SK-N-SH treated with all-trans-retinoic acid at 6 μM for 48 hours (cell line): ENCODE data around the gene ALDH8A1.
A peak's percentile ranks its signal among the peaks of the same experiment; 100 is the strongest.

Experiments used
- ATAC-seq: fragments of 200-7000 bp; cut with Tn5 transposase; 3 replicates; pipeline ENCODE4 v1.9.1; 2020; ENCODE audit warnings: mild to moderate bottlenecking, moderate library complexity
- ESRRG ChIP-seq: fragments of 250-450 bp; sonication (Bioruptor Pico); IDR thresholded peaks from 2 replicates; pipeline ENCODE4 v1.6.1; 2021; ENCODE audit warnings: mild to moderate bottlenecking
- GLIS3 ChIP-seq: fragments of 250-450 bp; sonication (Bioruptor Pico); IDR thresholded peaks from 2 replicates; pipeline ENCODE4 v1.5.0; 2020; ENCODE audit warnings: mild to moderate bottlenecking, moderate library complexity
- ISL1 ChIP-seq: fragments of 250-450 bp; sonication (Bioruptor Pico); IDR thresholded peaks from 2 replicates; pipeline ENCODE4 v2.1.2; 2022; ENCODE audit warnings: mild to moderate bottlenecking, moderate library complexity
- OSR1 ChIP-seq: fragments of 250-450 bp; sonication (Bioruptor Pico); IDR thresholded peaks from 2 replicates; pipeline ENCODE4 v1.8.0; 2022; ENCODE audit warnings: moderate library complexity, mild to moderate bottlenecking, inconsistent platforms
- PPARA ChIP-seq: fragments of 250-450 bp; sonication (Bioruptor Pico); IDR thresholded peaks from 2 replicates; pipeline ENCODE4 v1.5.0; 2020; ENCODE audit warnings: mild to moderate bottlenecking, borderline replicate concordance
- SNAI2 ChIP-seq: fragments of 250-450 bp; sonication (Bioruptor Pico); IDR thresholded peaks from 2 replicates; pipeline ENCODE4 v1.5.0; 2020; ENCODE audit warnings: mild to moderate bottlenecking, moderate library complexity
- TCF4 ChIP-seq: fragments of 250-450 bp; sonication (Bioruptor Pico); IDR thresholded peaks from 2 replicates; pipeline ENCODE4 v1.8.0; 2021; ENCODE audit warnings: mild to moderate bottlenecking, moderate library complexity, borderline replicate concordance
- TOX ChIP-seq: fragments of 250-450 bp; sonication (Bioruptor Pico); IDR thresholded peaks from 2 replicates; pipeline ENCODE4 v1.8.0; 2021; ENCODE audit warnings: mild to moderate bottlenecking, moderate library complexity, borderline replicate concordance
- ZC3H10 ChIP-seq: fragments of 250-450 bp; sonication (Bioruptor Pico); IDR thresholded peaks from 2 replicates; pipeline ENCODE4 v1.5.1; 2021; ENCODE audit warnings: mild to moderate bottlenecking, moderate library complexity
- ZFP3 ChIP-seq: fragments of 250-450 bp; sonication (Bioruptor Pico); IDR thresholded peaks from 2 replicates; pipeline ENCODE4 v1.5.0; 2020; ENCODE audit warnings: mild to moderate bottlenecking, moderate library complexity
- ZFP30 ChIP-seq: fragments of 450-650 bp; formaldehyde crosslinking; IDR thresholded peaks from 2 replicates; pipeline ENCODE4 v1.5.0; 2022; ENCODE audit warnings: mild to moderate bottlenecking, moderate library complexity
- ZNF565 ChIP-seq: fragments of 450-650 bp; formaldehyde crosslinking; conservative IDR thresholded peaks from 2 replicates; pipeline ENCODE4 v1.5.0; 2020; ENCODE audit warnings: low read depth, mild to moderate bottlenecking, moderate library complexity
- ZNF70 ChIP-seq: fragments of 450-650 bp; formaldehyde crosslinking; IDR thresholded peaks from 2 replicates; pipeline ENCODE4 v1.5.0; 2020; ENCODE audit warnings: mild to moderate bottlenecking, moderate library complexity
- ZNF8 ChIP-seq: fragments of 450-650 bp; formaldehyde crosslinking; IDR thresholded peaks from 2 replicates; pipeline ENCODE4 v1.5.0; 2020; ENCODE audit warnings: mild to moderate bottlenecking, moderate library complexity
- TF ChIP-seq, protein P1 (sequence below): fragments of 250-450 bp; sonication (Bioruptor Pico); IDR thresholded peaks from 2 replicates; pipeline ENCODE4 v1.8.0; 2020; ENCODE audit warnings: mild to moderate bottlenecking, moderate library complexity, borderline replicate concordance
- TF ChIP-seq, protein P2 (sequence below): fragments of 250-450 bp; sonication (Bioruptor Pico); IDR thresholded peaks from 2 replicates; pipeline ENCODE4 v1.8.0; 2021; ENCODE audit warnings: low read depth, mild to moderate bottlenecking, moderate library complexity, borderline replicate concordance
- TF ChIP-seq, protein P3 (sequence below): fragments of 250-450 bp; sonication (Bioruptor Pico); IDR thresholded peaks from 2 replicates; pipeline ENCODE4 v1.5.1; 2021; ENCODE audit warnings: mild to moderate bottlenecking, moderate library complexity
- TF ChIP-seq, protein P4 (sequence below): fragments of 250-450 bp; sonication (Bioruptor Pico); IDR thresholded peaks from 2 replicates; pipeline ENCODE4 v1.5.1; 2020; ENCODE audit warnings: low read depth, mild to moderate bottlenecking, moderate library complexity

ALDH8A1 gene

DNA sequence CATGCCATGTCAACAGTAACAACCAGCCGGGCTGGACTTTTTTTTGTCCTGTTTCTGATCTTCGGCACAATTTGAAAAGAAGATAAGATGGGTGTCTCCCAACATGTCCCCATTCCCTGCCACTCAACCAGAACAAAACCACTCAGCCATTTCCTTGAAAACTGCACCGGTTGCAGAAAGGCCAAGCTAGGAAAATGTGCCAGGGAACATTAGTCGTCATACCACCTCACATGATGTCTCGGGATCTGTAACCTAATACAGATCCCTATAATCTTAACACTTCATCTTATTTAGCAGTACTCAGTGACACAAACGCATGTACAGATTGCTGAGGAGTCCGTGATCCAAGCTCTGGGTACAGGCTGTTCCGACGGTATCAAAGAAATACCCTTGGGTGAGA is 46.5 kb downstream of the ALDH8A1 start:
- no peak for TF ChIP-seq ISL1 (CRISPR knock-in tag)
- TF ChIP-seq GLIS3 (CRISPR knock-in tag), result no peak
- TF ChIP-seq, protein P1, sequence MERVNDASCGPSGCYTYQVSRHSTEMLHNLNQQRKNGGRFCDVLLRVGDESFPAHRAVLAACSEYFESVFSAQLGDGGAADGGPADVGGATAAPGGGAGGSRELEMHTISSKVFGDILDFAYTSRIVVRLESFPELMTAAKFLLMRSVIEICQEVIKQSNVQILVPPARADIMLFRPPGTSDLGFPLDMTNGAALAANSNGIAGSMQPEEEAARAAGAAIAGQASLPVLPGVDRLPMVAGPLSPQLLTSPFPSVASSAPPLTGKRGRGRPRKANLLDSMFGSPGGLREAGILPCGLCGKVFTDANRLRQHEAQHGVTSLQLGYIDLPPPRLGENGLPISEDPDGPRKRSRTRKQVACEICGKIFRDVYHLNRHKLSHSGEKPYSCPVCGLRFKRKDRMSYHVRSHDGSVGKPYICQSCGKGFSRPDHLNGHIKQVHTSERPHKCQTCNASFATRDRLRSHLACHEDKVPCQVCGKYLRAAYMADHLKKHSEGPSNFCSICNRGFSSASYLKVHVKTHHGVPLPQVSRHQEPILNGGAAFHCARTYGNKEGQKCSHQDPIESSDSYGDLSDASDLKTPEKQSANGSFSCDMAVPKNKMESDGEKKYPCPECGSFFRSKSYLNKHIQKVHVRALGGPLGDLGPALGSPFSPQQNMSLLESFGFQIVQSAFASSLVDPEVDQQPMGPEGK, result no peak
- TF ChIP-seq, protein P2, sequence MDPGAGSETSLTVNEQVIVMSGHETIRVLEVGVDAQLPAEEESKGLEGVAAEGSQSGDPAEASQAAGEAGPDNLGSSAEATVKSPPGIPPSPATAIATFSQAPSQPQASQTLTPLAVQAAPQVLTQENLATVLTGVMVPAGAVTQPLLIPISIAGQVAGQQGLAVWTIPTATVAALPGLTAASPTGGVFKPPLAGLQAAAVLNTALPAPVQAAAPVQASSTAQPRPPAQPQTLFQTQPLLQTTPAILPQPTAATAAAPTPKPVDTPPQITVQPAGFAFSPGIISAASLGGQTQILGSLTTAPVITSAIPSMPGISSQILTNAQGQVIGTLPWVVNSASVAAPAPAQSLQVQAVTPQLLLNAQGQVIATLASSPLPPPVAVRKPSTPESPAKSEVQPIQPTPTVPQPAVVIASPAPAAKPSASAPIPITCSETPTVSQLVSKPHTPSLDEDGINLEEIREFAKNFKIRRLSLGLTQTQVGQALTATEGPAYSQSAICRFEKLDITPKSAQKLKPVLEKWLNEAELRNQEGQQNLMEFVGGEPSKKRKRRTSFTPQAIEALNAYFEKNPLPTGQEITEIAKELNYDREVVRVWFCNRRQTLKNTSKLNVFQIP (CRISPR knock-in tag), result no peak
- no peak for TF ChIP-seq ZFP3 (CRISPR knock-in tag)
- TF ChIP-seq, protein P3, sequence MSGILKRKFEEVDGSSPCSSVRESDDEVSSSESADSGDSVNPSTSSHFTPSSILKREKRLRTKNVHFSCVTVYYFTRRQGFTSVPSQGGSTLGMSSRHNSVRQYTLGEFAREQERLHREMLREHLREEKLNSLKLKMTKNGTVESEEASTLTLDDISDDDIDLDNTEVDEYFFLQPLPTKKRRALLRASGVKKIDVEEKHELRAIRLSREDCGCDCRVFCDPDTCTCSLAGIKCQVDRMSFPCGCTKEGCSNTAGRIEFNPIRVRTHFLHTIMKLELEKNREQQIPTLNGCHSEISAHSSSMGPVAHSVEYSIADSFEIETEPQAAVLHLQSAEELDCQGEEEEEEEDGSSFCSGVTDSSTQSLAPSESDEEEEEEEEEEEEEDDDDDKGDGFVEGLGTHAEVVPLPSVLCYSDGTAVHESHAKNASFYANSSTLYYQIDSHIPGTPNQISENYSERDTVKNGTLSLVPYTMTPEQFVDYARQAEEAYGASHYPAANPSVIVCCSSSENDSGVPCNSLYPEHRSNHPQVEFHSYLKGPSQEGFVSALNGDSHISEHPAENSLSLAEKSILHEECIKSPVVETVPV (CRISPR knock-in tag), result no peak
- no peak for TF ChIP-seq TOX (CRISPR knock-in tag)
- no peak for TF ChIP-seq ZFP30
- TF ChIP-seq PPARA (CRISPR knock-in tag), result no peak
- no peak for TF ChIP-seq ZC3H10 (CRISPR knock-in tag)
- TF ChIP-seq ZNF70, result no peak
- TF ChIP-seq OSR1 (CRISPR knock-in tag), result no peak
- ATAC-seq, result no peak

DNA sequence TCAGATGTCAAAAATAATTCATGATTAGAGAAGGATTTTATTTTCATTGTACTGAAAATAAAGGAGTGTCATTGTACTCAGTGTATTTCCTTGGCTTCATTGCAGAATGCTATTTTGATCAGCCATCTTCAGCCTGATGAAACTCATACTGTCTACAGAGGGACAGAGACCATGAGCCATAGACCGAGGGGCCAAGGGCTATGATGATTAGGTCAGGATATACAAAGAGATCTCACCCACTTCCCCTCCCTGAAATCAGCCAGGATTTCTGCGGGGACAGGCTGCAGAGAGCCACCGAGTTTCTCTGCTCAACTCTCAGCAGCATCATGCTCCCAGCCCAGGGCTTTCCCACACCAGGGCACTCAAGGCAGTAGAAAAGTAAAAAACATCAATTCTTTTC is 47.0 kb downstream of the ALDH8A1 start:
- ATAC-seq, result peak; percentile 35
- TF ChIP-seq OSR1 (CRISPR knock-in tag) (no peak), ISL1 (CRISPR knock-in tag) (no peak), ZNF70 (no peak), TCF4 (CRISPR knock-in tag) (no peak), GLIS3 (CRISPR knock-in tag) (no peak), ZC3H10 (CRISPR knock-in tag) (no peak), ZFP3 (CRISPR knock-in tag) (no peak), SNAI2 (CRISPR knock-in tag) (no peak), ZNF8 (CRISPR knock-in tag) (no peak), ZNF565 (CRISPR knock-in tag) (no peak)
- TF ChIP-seq, protein P4, sequence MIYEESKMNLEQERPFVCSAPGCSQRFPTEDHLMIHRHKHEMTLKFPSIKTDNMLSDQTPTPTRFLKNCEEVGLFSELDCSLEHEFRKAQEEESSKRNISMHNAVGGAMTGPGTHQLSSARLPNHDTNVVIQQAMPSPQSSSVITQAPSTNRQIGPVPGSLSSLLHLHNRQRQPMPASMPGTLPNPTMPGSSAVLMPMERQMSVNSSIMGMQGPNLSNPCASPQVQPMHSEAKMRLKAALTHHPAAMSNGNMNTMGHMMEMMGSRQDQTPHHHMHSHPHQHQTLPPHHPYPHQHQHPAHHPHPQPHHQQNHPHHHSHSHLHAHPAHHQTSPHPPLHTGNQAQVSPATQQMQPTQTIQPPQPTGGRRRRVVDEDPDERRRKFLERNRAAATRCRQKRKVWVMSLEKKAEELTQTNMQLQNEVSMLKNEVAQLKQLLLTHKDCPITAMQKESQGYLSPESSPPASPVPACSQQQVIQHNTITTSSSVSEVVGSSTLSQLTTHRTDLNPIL (CRISPR knock-in tag), result no peak
- TF ChIP-seq, protein P2 (CRISPR knock-in tag), result no peak
- TF ChIP-seq, protein P1, result no peak

DNA sequence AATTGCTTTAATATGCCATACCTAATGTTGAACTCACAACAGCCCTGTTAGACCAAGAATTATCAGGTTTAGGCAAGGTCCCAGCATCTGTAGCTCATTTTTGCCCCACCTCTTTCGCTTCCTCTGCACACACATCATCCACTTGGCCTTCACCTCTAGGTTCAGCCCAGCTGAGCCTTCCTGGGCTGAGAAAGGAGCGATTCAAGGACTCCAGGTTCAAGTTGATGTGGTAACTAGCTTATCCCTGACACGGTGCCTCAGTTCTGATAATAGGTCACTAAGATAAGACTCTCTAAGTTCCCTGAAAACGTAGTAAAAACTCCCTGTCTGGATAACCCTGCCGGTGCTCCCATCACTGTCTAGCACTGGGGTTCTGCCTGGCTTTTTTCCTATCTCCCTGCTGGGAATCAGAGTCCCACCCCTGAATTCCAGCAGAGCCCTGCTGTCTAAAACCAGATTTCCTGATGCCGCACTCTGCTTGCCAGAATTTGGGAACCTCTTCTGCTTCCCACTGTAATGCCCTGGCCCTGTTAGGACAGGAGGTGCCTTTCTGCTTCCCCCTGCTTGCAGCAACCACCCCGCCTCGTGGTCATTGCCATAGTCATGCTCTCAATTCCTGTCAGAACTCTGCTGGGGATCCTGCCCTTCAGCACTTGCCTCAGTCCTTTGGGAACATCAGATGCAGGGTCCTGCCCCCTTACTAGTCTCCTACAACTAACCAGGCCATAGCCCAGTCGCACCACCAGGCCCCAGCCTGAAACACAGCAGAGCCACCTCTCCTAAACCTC is 47.6 kb downstream of the ALDH8A1 start:
- TF ChIP-seq SNAI2 (CRISPR knock-in tag) (no peak), ESRRG (CRISPR knock-in tag) (no peak), PPARA (CRISPR knock-in tag) (no peak)
- ATAC-seq, result peak; percentile 36; the same call in 2 of the 3 replicates
